Osteoblast (primary cell): ENCODE results near the gene SMTNL1. TPM values are rescaled to one million over a fixed set of nuclear protein-coding genes. Genes with fewer than 3 reads are reported as not detected.

Experiments
- DNase-seq: peaks from one replicate; pipeline ENCODE4 v3.0.0; 2011; ENCODE audit warnings: low spot score, mixed read lengths; ENCODE audit not compliant: insufficient read length; ENCODE audit errors: missing footprints
- H2AFZ ChIP-seq: 2 replicates; pipeline ENCODE4 v1.6.0; 2011; ENCODE audit warnings: mild to moderate bottlenecking, low read length
- H3K27ac ChIP-seq: 2 replicates; pipeline ENCODE4 v1.5.1; 2011; ENCODE audit warnings: mild to moderate bottlenecking, low read depth, low read length, moderate library complexity
- H3K27me3 ChIP-seq: 2 replicates; pipeline ENCODE4 v1.6.0; 2012; ENCODE audit warnings: mild to moderate bottlenecking, control low read depth, inconsistent platforms, low read length, moderate library complexity; ENCODE audit not compliant: insufficient read depth
- H3K36me3 ChIP-seq: 2 replicates; pipeline ENCODE4 v1.5.1; 2011; ENCODE audit warnings: mild to moderate bottlenecking, low read length, control low read depth, moderate library complexity; ENCODE audit not compliant: insufficient read depth
- H3K4me1 ChIP-seq: 2 replicates; pipeline ENCODE4 v1.5.1; 2011; ENCODE audit warnings: mild to moderate bottlenecking, low read length, control low read depth, moderate library complexity; ENCODE audit not compliant: insufficient read depth
- H3K4me2 ChIP-seq: 2 replicates; pipeline ENCODE4 v1.6.0; 2011; ENCODE audit warnings: mild to moderate bottlenecking, low read length; ENCODE audit not compliant: insufficient read depth
- H3K4me3 ChIP-seq: fragments of 200-600 bp; sonication (generic); 3 replicates; pipeline ENCODE4 v1.5.1; 2012; ENCODE audit warnings: mild to moderate bottlenecking, low read length, inconsistent platforms; ENCODE audit not compliant: insufficient read depth
- H3K79me2 ChIP-seq: 2 replicates; pipeline ENCODE4 v1.6.0; 2012; ENCODE audit warnings: mild to moderate bottlenecking, low read length, control low read depth, inconsistent platforms; ENCODE audit not compliant: insufficient read depth
- H3K9me3 ChIP-seq: 2 replicates; pipeline ENCODE4 v1.5.1; 2011; ENCODE audit warnings: low read depth, low read length, control low read depth
- H4K20me1 ChIP-seq: 2 replicates; pipeline ENCODE4 v1.6.0; 2012; ENCODE audit warnings: mild to moderate bottlenecking, low read length, control low read depth; ENCODE audit not compliant: insufficient read depth
- CTCF ChIP-seq: IDR thresholded peaks from 2 replicates; pipeline ENCODE4 v1.5.1; 2011; ENCODE audit warnings: mild to moderate bottlenecking, low read depth, low read length, moderate library complexity; ENCODE audit errors: extremely low read depth
- total RNA-seq: library from RNA; depleted of rRNA; stranded (reverse); fragments of >200 nt; gene quantifications from 2 replicates; pipeline ENCODE4 v1.2.3, GENCODE V29; 2012

The SMTNL1 gene
- total RNA-seq, 1 donor = not detected

GRCh38 chr11:57551941-57552340 lies 14.5 kb downstream of the SMTNL1 start:
- Histone ChIP-seq H4K20me1 (no peaks in the 10 kb centered on the region), H3K4me1 (peaks cover 4% of the 10 kb centered on the region), H3K4me2 (no peak overlapping the region), H2AFZ (no peak overlapping the region), H3K27me3 (no peaks in the 10 kb centered on the region), H3K9me3 (no peaks in the 10 kb centered on the region), H3K4me3 (no peak overlapping the region), H3K36me3 (peaks cover 34% of the 10 kb centered on the region), H3K27ac (no peak overlapping the region), H3K79me2 (no peaks in the 10 kb centered on the region)
- DNase-seq = no peak
- TF ChIP-seq CTCF = no peak

GRCh38 chr11:57552479-57552878 lies 15.1 kb downstream of the SMTNL1 start:
- no peak overlapping the region for H3K4me3 ChIP-seq

GRCh38 chr11:57555393-57555792 lies 18.0 kb downstream of the SMTNL1 start:
- Histone ChIP-seq H3K27ac (no peak overlapping the region), H3K36me3 (peaks cover 32% of the 10 kb centered on the region), H3K4me1 (no peaks in the 10 kb centered on the region), H3K4me3 (no peak overlapping the region), H3K9me3 (no peaks in the 10 kb centered on the region), H3K27me3 (no peaks in the 10 kb centered on the region), H3K79me2 (no peaks in the 10 kb centered on the region), H2AFZ (no peak overlapping the region), H4K20me1 (no peaks in the 10 kb centered on the region), H3K4me2 (no peak overlapping the region)
- TF ChIP-seq CTCF = no peak
- DNase-seq = no peak

More at GRCh38 chr11:57552479-57552878, 15.1 kb downstream of the SMTNL1 start:
- DNase-seq = no peak
- TF ChIP-seq CTCF = no peak
- no peak overlapping the region for H2AFZ ChIP-seq
- peaks cover 34% of the 10 kb centered on the region for H3K36me3 ChIP-seq
- H3K4me1 ChIP-seq = no peaks in the 10 kb centered on the region
- H3K27ac ChIP-seq = no peak overlapping the region
- H3K27me3 ChIP-seq = no peaks in the 10 kb centered on the region
- no peaks in the 10 kb centered on the region for H3K79me2 ChIP-seq
- H4K20me1 ChIP-seq = no peaks in the 10 kb centered on the region
- no peak overlapping the region for H3K4me2 ChIP-seq
- no peaks in the 10 kb centered on the region for H3K9me3 ChIP-seq

GRCh38 chr11:57556041-57556440 lies 18.6 kb downstream of the SMTNL1 start:
- Histone ChIP-seq H3K79me2 (no peaks in the 10 kb centered on the region), H2AFZ (no peak overlapping the region), H3K4me3 (no peak overlapping the region), H3K4me1 (no peaks in the 10 kb centered on the region), H3K27ac (no peak overlapping the region), H4K20me1 (no peaks in the 10 kb centered on the region), H3K9me3 (no peaks in the 10 kb centered on the region), H3K27me3 (no peaks in the 10 kb centered on the region), H3K36me3 (peaks cover 26% of the 10 kb centered on the region), H3K4me2 (no peak overlapping the region)
- no peak for DNase-seq
- no peak for TF ChIP-seq CTCF
